ENCODE results near the gene PPP6R2. TPM values are rescaled to one million over a fixed set of nuclear protein-coding genes. Genes with fewer than 3 reads are reported as not detected.

Gene PPP6R2
- total and polyA plus RNA-seq, 2 of the 4 experiments (the other 2 are of a cell fraction), result 49.2 to 51.6 TPM

- Histone ChIP-seq H3K9me1 (ENCODE audit: insufficient read depth, low read length) (peaks cover 34% of the 10 kb centered on the region), H3K27ac (ENCODE audit: insufficient read depth, low read length) (no peak overlapping the region), H4K5ac (ENCODE audit: low read depth, low read length) (no peak overlapping the region), H3K18ac (ENCODE audit: low read depth, low read length) (no peak overlapping the region), H3K4me2 (ENCODE audit: low read depth, low read length) (no peak overlapping the region), H3K56ac (ENCODE audit: extremely low read depth, insufficient read depth, low read length) (no peak overlapping the region), H2AK5ac (ENCODE audit: low read depth, low read length) (peak overlapping the region; percentile 76; the same call in 1 of the 2 replicates), H2BK20ac (ENCODE audit: low read depth, low read length) (no peak overlapping the region), H3K36me3 (ENCODE audit: control insufficient read depth, insufficient read depth, low read length) (no peaks in the 10 kb centered on the region), H4K20me1 (ENCODE audit: insufficient read depth, low read length) (peaks cover 5% of the 10 kb centered on the region; the same call in 1 of the 2 replicates), H3K4me1 (ENCODE audit: control insufficient read depth, insufficient read depth, low read length) (peaks cover 2% of the 10 kb centered on the region; the same call in 1 of the 2 replicates), H3K23ac (ENCODE audit: low read depth, low read length) (0 out of 2 replicates have a peak overlapping the region, but pooled peaks have one; percentile 59), H2BK15ac (ENCODE audit: low read depth, low read length) (no peak overlapping the region), H2AFZ (replicated peaks; ENCODE audit: low read length, poor library complexity) (peak overlapping the region; percentile 67), H3K14ac (replicated peaks; ENCODE audit: low read depth, low read length) (no peak overlapping the region; the same call in 1 of the 2 replicates), H2BK5ac (ENCODE audit: low read depth, low read length, poor library complexity, severe bottlenecking) (peak overlapping the region; percentile 94), H3K79me1 (ENCODE audit: low read depth in 1 of 2, low read length in 2 of 2) (peaks cover 14 to 34% of the 10 kb centered on the region in 2 experiments), H3K27me3 (ENCODE audit: control insufficient read depth, insufficient read depth, low read length) (no peaks in the 10 kb centered on the region), H2AK9ac (replicated peaks; ENCODE audit: low read depth, low read length, poor library complexity) (peak overlapping the region; percentile 84), H4K91ac (ENCODE audit: insufficient read depth, low read depth, low read length) (no peak overlapping the region), H3K9ac (ENCODE audit: low read depth, low read length) (no peak overlapping the region), H3K4ac (ENCODE audit: low read depth, low read length) (no peak overlapping the region; the same call in 1 of the 2 replicates), H2BK120ac (ENCODE audit: low read depth, low read length) (no peak overlapping the region), H3K4me3 (ENCODE audit: insufficient read depth, low read depth, low read length) (no peak overlapping the region), H4K8ac (ENCODE audit: low read depth in 2 of 2, low read length in 2 of 2) (no peak overlapping the region), H3K9me3 (ENCODE audit: control insufficient read depth, insufficient read depth, low read length) (no peaks in the 10 kb centered on the region)
- intact Hi-C loops (cut with micrococcal nuclease), result no loop called here
- in situ Hi-C loops (cut with MboI; ENCODE audit: low sequenced_read_pairs), result no loop called here
- no TSS peak for BruUV-seq (replicated peaks)
- TF ChIP-seq RFX5 (IDR thresholded peaks at IDR 0.05; ENCODE audit: low read depth, low read length) (no peak), RCOR1 (IDR thresholded peaks at IDR 0.05; ENCODE audit: insufficient replicate concordance, low read length) (no peak), MXI1 (IDR thresholded peaks at IDR 0.05; ENCODE audit: borderline replicate concordance, low read depth, low read length) (no peak), MAZ (IDR thresholded peaks at IDR 0.05; ENCODE audit: borderline replicate concordance, low read depth, low read length) (no peak), NFE2L2 (IDR thresholded peaks at IDR 0.05; ENCODE audit: low read depth, low read length) (no peak), RAD21 (IDR thresholded peaks at IDR 0.05; ENCODE audit: low read length) (no peak), SMC3 (IDR thresholded peaks at IDR 0.05; ENCODE audit: low read depth, low read length) (no peak), CTCF (conservative IDR thresholded peaks at IDR 0.05; ENCODE audit: low read depth, low read length) (no peak), FOS (IDR thresholded peaks at IDR 0.05; ENCODE audit: low read depth, low read length) (no peak), CEBPB (IDR thresholded peaks at IDR 0.05; ENCODE audit: low read depth, low read length) (no peak), MAFK (IDR thresholded peaks at IDR 0.05; ENCODE audit: low read depth, low read length) (no peak), CHD1 (IDR thresholded peaks at IDR 0.05; ENCODE audit: low read depth, low read length) (no peak), USF2 (IDR thresholded peaks at IDR 0.05; ENCODE audit: low read depth, low read length) (no peak), ELK1 (IDR thresholded peaks at IDR 0.05; ENCODE audit: borderline replicate concordance, low read depth, low read length) (no peak), POLR2A (IDR thresholded peaks at IDR 0.05; ENCODE audit: low read depth, low read length) (no peak), BHLHE40 (IDR thresholded peaks at IDR 0.05; ENCODE audit: low read depth, low read length) (no peak)
- ChIA-PET POLR2A (ENCODE audit: unreplicated experiment) (no interaction called here), CTCF (no interaction called here)
- DNase-seq (no peak), ATAC-seq (ENCODE audit: low read depth) (no peak)
- 97% methylated on average over 5 of the region's 5 CpGs; no CpG with 5 or more reads in 1 of the 2 experiments for WGBS, 2 experiments (ENCODE audit: extremely low coverage in 2 of 2, insufficient read length in 1 of 2)
- dilution Hi-C loops (cut with HindIII; ENCODE audit: low sequenced_read_pairs, unreplicated experiment), result no loop called here
These were observed 5.0 kb upstream of the PPP6R2 start for GRCh38 chr22:50338042-50338573.
